NCI-H2196 (cell line): ENCODE measurements around the gene MTHFD1L.

ENCODE experiments used
- DNase-seq: peaks from one replicate; lab custom pipeline; 2025; ENCODE audit not compliant: unreplicated experiment; lab: John Stamatoyannopoulos, UW

The MTHFD1L gene

GRCh38 chr6:151147118-151147832, 281.8 kb downstream of the MTHFD1L start:
- DNase-seq, result no peak

GRCh38 chr6:151148111-151148510, 282.6 kb downstream of the MTHFD1L start:
- DNase-seq, result no peak

GRCh38 chr6:151149793-151150192, 284.3 kb downstream of the MTHFD1L start:
- DNase-seq, result no peak
